Measurements from ENCODE around the gene ETFBKMT. TPM values are rescaled to one million over a fixed set of nuclear protein-coding genes. Genes with fewer than 3 reads are reported as not detected.

The ETFBKMT gene
- 3.8 TPM for total RNA-seq

GRCh38 chr12:31659087-31659942, at the start of gene ETFBKMT:
TSS of gene ETFBKMT (plus strand) at chr12:31659688. CDS start at chr12:31661954, 2,266 bp downstream.
- DNase-seq = peak; percentile 93

GRCh38 chr12:31612819-31613218, 46.7 kb upstream of the ETFBKMT start:
- no peak for DNase-seq

GRCh38 chr12:31618228-31619025, 41.1 kb upstream of the ETFBKMT start:
- DNase-seq = no peak

GRCh38 chr12:31620311-31620710, 39.2 kb upstream of the ETFBKMT start:
- no peak for DNase-seq

- DNase-seq = no peak
Observed at GRCh38 chr12:31622038-31622437, 37.5 kb upstream of the ETFBKMT start.

- no peak for DNase-seq
Observed at GRCh38 chr12:31626270-31626995, 33.1 kb upstream of the ETFBKMT start.

GRCh38 chr12:31627456-31628054, 31.9 kb upstream of the ETFBKMT start:
- peak; percentile 65 for DNase-seq

GRCh38 chr12:31629756-31630732, 29.4 kb upstream of the ETFBKMT start:
- peak; percentile 86 for DNase-seq

GRCh38 chr12:31631023-31631724, 28.3 kb upstream of the ETFBKMT start:
- no peak for DNase-seq

- DNase-seq = no peak
Observed at GRCh38 chr12:31631809-31632208, 27.7 kb upstream of the ETFBKMT start.

GRCh38 chr12:31633464-31633863, 26.0 kb upstream of the ETFBKMT start:
- no peak for DNase-seq

- DNase-seq = no peak
Observed at GRCh38 chr12:31634620-31635019, 24.9 kb upstream of the ETFBKMT start.

GRCh38 chr12:31641509-31642090, 17.9 kb upstream of the ETFBKMT start:
- no peak for DNase-seq

- DNase-seq = no peak
Observed at GRCh38 chr12:31644536-31644935, 15.0 kb upstream of the ETFBKMT start.

GRCh38 chr12:31645924-31646323, 13.6 kb upstream of the ETFBKMT start:
- no peak for DNase-seq

- DNase-seq = no peak
Observed at GRCh38 chr12:31647086-31647491, 12.4 kb upstream of the ETFBKMT start.

GRCh38 chr12:31650918-31651317, 8.6 kb upstream of the ETFBKMT start:
- DNase-seq = no peak

- DNase-seq = no peak
Observed at GRCh38 chr12:31651893-31652521, 7.5 kb upstream of the ETFBKMT start.

- no peak for DNase-seq
Observed at GRCh38 chr12:31655208-31655607, 4.3 kb upstream of the ETFBKMT start.
